Psoas muscle (tissue), 8 donors: Measurements from ENCODE around the gene G6PC3. TPM values are rescaled to one million over a fixed set of nuclear protein-coding genes. Genes with fewer than 3 reads are reported as not detected.
"Not testable (repeated sequence)": the region's sequence is repeated elsewhere in the genome, so short reads cannot be mapped to it uniquely, and the experiment has no call there.

Source experiments
- ATAC-seq, 4 donors: fragments of 200-7000 bp; cut with Tn5 transposase; one replicate each; pipeline ENCODE4 v1.9.1; 2020; ENCODE audit warnings: moderate library complexity in 3 of 4, mild to moderate bottlenecking in 2 of 4
- DNase-seq, 2 donors: peaks; one replicate each; pipeline ENCODE4 v3.0.0-alpha.2; 2020
- H3K27ac ChIP-seq: fragments of 200-600 bp; one replicate; pipeline ENCODE4 v1.8.0; 2022
- H3K27me3 ChIP-seq, 3 donors: fragments of 200-600 bp in 1 of 3; one replicate each; pipeline versions ENCODE4 v1.6.1 to v1.8.0; 2013 to 2022; ENCODE audit warnings: low read length in 2 of 3, mild to moderate bottlenecking in 2 of 3, moderate library complexity in 1 of 3; ENCODE audit not compliant: insufficient read depth in 3 of 3
- H3K36me3 ChIP-seq, 2 donors: fragments of 200-600 bp in 1 of 2; one replicate each; pipeline versions ENCODE4 v1.6.1 to v1.8.0; 2013 to 2022; ENCODE audit warnings: low read depth in 1 of 2, mild to moderate bottlenecking in 1 of 2, moderate library complexity in 1 of 2; ENCODE audit not compliant: insufficient read depth in 1 of 2
- H3K4me1 ChIP-seq: fragments of 200-600 bp; one replicate; pipeline ENCODE4 v1.8.0; 2022
- H3K4me3 ChIP-seq: fragments of 200-600 bp; one replicate; pipeline ENCODE4 v1.8.0; 2022; ENCODE audit warnings: mild to moderate bottlenecking
- H3K9me3 ChIP-seq: fragments of 200-600 bp; one replicate; pipeline ENCODE4 v1.8.0; 2022
- CTCF ChIP-seq: fragments of 200-600 bp; IDR thresholded peaks from one replicate; pipeline ENCODE4 v1.8.0; 2022; ENCODE audit warnings: antibody characterized with exemption
- WGBS, 3 donors: extraction: QIAGEN DNeasy Blood & Tissue Kit; methylation state at CpG; one replicate each; pipeline versions ENCODE4 v1.1.6 to v1.1.7; 2013; 5-methylcytosine and 5-hydroxymethylcytosine counted together
- intact Hi-C, 2 donors: fragments of 100-400 bp; cut with DNase I; formaldehyde crosslinking; loops; one replicate each; pipeline versions ENCODE4 v1.11.0 to v1.14.2; 2022
- polyA plus RNA-seq, 3 donors: library from polyadenylated mRNA; stranded (reverse); fragments of 200-250 nt; gene quantifications; one replicate each; pipeline ENCODE4 v1.2.3, GENCODE V29; 2013
- total RNA-seq, 4 donors: library from RNA; stranded (reverse); fragmentation: NEBNext Ultra II Directional in 2 of 4; extraction: Animal tissue kit (Norgen Biotek cat#: 25700) in 2 of 4; gene quantifications; one replicate each; pipeline versions ENCODE4 v1.2.1 to v1.2.4, GENCODE V29; 2021 to 2023
- donor health status: healthy with polysubstance abuse.
- donor health status: DM: no; HTN: no; CAD: no; lungs with moderate emphysema.
- donor health status: Bipolar disorder and iron deficiency.
- donor health status: healthy.
- donor health status: DM: yes; HTN: yes; CAD: no.
- donor health status: DM: no; HTN: no; CAD: no.
- donor health status: DM: no; HTN: no; CAD: no.
- donor health status: DM: yes; HTN: yes; CAD: no.

G6PC3 gene
- total and polyA plus RNA-seq, 7 donors: 27.7 to 72.9 (median 43.3) TPM

DNA sequence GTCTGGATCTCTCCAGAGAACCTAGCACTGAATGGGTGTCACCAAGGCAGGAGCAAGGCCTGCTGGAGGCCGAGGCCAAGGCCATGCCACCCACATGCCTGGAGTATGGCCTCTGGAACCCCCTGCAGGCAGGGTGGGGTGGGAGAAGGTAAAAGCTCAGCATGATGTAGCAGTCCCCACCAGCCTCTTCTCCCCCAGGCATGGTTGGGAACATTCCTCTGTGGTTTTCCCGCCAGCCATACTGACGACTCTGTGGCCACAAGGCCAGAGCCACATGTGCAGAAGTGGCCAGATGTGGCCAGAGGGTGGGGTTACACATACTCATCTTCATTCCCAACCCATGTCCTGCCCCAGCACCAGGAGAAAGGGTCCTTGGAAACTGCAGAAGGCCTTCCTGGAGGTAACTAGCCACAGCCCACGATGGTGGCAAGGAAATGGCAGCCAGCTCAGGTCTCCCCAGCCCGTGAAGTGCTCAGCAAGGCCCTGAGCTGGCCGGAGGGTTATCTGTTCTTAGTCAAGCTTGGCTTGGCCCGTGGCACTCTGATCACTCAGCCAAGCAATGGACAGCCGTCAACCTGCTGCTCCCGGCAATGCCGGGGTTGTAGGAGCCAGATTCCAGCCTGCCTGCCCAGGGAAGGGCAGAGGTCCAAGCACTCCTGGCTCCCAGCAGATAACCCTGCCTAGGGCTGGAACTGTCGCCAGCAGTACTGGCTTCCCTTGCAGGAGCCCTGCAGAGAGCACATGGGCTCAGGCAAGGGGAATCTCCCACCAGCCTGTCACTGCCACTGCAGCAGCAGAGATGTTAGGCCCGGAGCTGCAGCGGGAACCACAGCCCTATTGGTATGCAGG, 26.8 kb downstream of the G6PC3 start:
- Histone ChIP-seq H3K27ac (peak overlapping the region; percentile 92), H3K9me3 (no peaks in the 10 kb centered on the region), H3K36me3 (peaks cover 0 to 17% of the 10 kb centered on the region in 2 donors), H3K4me1 (peaks cover 70% of the 10 kb centered on the region), H3K27me3 (no peaks in the 10 kb centered on the region), H3K4me3 (no peak overlapping the region)
- 17 to 24% (median 22%) methylated on average over 12 to 13 of the region's 13 CpGs for WGBS, 3 donors
- peak; percentile 78 to 83 (median 82) for ATAC-seq
- DNase-seq: peak; percentile 71 to 91
- intact Hi-C loops: no loop called here
- TF ChIP-seq CTCF: no peak

GRCh38 chr17:44101858-44102257, 31.3 kb downstream of the G6PC3 start:
- H3K9me3 ChIP-seq, H3K36me3 ChIP-seq, H3K4me3 ChIP-seq, intact Hi-C loops, ATAC-seq, DNase-seq, H3K27me3 ChIP-seq: not testable (repeated sequence)
- Histone ChIP-seq H3K4me1 (peaks cover 94% of the 10 kb centered on the region), H3K27ac (peak overlapping the region; percentile 84)
- 58 to 83% (median 60%) methylated on average over 6 of the region's 6 CpGs for WGBS, 3 donors

- no peak for TF ChIP-seq CTCF
- peak; percentile 70 to 81 (median 76) for ATAC-seq
- Histone ChIP-seq H3K36me3 (peaks cover 0 to 6% of the 10 kb centered on the region in 2 donors), H3K27me3 (no peaks in the 10 kb centered on the region), H3K9me3 (no peaks in the 10 kb centered on the region), H3K27ac (peak overlapping the region; percentile 84), H3K4me1 (peaks cover 94% of the 10 kb centered on the region), H3K4me3 (no peak overlapping the region)
- intact Hi-C loops: no loop called here
- peak in 1 of 2 donors; percentile 73 for DNase-seq
- WGBS, 3 donors: 46 to 58% (median 51%) methylated on average over 16 of the region's 16 CpGs
Observed at GRCh38 chr17:44102849-44103622, 32.5 kb downstream of the G6PC3 start.

DNA sequence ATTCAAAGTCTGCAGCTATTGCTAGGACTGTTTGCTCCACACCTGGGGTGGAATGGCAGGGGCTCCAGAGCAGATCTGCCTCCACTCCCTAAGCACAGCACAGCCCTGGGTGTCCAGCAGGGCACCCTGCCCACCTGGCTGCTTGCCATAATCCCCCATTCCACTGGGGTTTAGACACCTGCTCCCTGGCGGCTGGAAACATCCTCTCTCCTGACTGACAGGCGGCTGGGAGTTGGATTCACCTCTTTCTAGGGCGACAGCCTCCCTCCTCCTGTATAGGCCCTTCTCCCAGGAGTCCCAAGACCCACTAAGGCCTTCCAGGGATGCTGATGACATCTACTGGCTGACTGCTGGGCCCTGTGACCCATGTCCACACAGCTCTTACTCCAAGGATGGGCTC, 34.9 kb downstream of the G6PC3 start:
- no peaks in the 10 kb centered on the region for H3K27me3 ChIP-seq
- peak in 3 of 4 donors; percentile 13 to 14 (median 13) for ATAC-seq
- peaks cover 0 to 6% of the 10 kb centered on the region in 2 donors for H3K36me3 ChIP-seq
- no peak overlapping the region for H3K4me3 ChIP-seq
- peak overlapping the region; percentile 96 for H3K27ac ChIP-seq
- DNase-seq: peak in 1 of 2 donors; percentile 77
- no peak for TF ChIP-seq CTCF
- WGBS, 3 donors: 22 to 24% (median 23%) methylated on average over 3 of the region's 3 CpGs
- peaks cover 96% of the 10 kb centered on the region for H3K4me1 ChIP-seq
- intact Hi-C loops: loop anchor here in 1 of 2 donors (5.0 kb wide), 1 partner anchor 33 kb away; the partner anchor contains the start of gene G6PC3
- H3K9me3 ChIP-seq: no peaks in the 10 kb centered on the region

DNA sequence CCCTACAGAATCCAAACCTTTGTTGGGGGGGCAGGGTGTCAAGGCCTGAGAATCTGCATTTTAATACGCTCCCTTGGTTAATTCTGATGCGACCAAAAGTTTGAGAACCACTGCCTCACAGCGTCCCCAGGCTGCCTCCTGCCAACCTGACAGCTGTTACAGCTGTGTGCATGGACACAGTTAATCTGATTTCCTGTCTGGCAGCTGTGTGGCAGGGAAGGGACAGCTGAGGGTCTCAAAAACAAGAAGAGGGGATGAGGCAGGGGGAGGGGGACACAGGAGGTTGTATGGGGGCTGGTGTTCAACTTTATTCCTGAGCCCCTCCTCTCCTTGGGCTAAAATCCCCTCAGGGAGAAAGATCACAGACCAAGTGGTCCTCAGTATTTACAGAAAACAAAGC, 35.4 kb downstream of the G6PC3 start:
- DNase-seq (no peak), ATAC-seq (no peak)
- H3K36me3 ChIP-seq: peaks cover 0 to 6% of the 10 kb centered on the region in 2 donors
- 12 to 29% (median 17%) methylated on average over 3 of the region's 3 CpGs for WGBS, 3 donors
- intact Hi-C loops: loop anchor here in 1 of 2 donors (5.0 kb wide), 1 partner anchor 34 kb away; the partner anchor contains the start of gene G6PC3
- peaks cover 97% of the 10 kb centered on the region for H3K4me1 ChIP-seq
- peak overlapping the region; percentile 96 for H3K27ac ChIP-seq
- no peaks in the 10 kb centered on the region for H3K9me3 ChIP-seq
- H3K4me3 ChIP-seq: no peak overlapping the region
- no peaks in the 10 kb centered on the region for H3K27me3 ChIP-seq
- TF ChIP-seq CTCF: no peak
